HepG2 (cell line): ENCODE data around the gene GATB. TPM values are rescaled to one million over a fixed set of nuclear protein-coding genes. Genes with fewer than 3 reads are reported as not detected.

ENCODE experiments used
- ATAC-seq: fragments of 200-7000 bp; cut with Tn5 transposase; 3 replicates; pipeline ENCODE4 v1.9.1; 2020; ENCODE audit warnings: mild to moderate bottlenecking, moderate library complexity
- BruUV-seq: library from RNA; stranded (reverse); fragments of 400-500 nt; replicated peaks from 2 replicates; lab custom pipeline; 2021; lab: Mats Ljungman, UMichigan
- CTCF ChIA-PET: fragments of 300-600 bp; formaldehyde crosslinking; extraction: SDS; loops from one replicate; lab custom pipeline; 2021; ENCODE audit warnings: low total read pairs, inconsistent platforms, low intra/inter-chr PET ratio; lab: Yijun Ruan, JAX
- POLR2A ChIA-PET: fragments of 350-600 bp; sonication (Branson Sonifier 250); formaldehyde crosslinking; loops from one replicate; lab custom pipeline; 2020; ENCODE audit warnings: antibody characterized with exemption, inconsistent platforms; lab: Yijun Ruan, JAX
- DNase-seq: peaks from one replicate; pipeline ENCODE4 v3.0.0-alpha.2; 2015; ENCODE audit warnings: low spot score
- FAIRE-seq: peaks from 3 replicates; lab custom pipeline; 2011; peaks lifted over from hg19 to GRCh38; lab: Jason Lieb, UNC
- H2AFZ ChIP-seq: one replicate; pipeline ENCODE4 v1.6.1; 2011; ENCODE audit warnings: low read length, inconsistent platforms
- H3K27ac ChIP-seq: fragments of 300-600 bp; 3 replicates; pipeline ENCODE4 v1.8.0; 2011; ENCODE audit warnings: mixed run types, mild to moderate bottlenecking, mixed read lengths, low read length, inconsistent platforms; ENCODE audit not compliant: insufficient read depth; ENCODE audit errors: extremely low read length
- H3K27me3 ChIP-seq, 2 experiments: fragments of 200-600 bp in 1 of 2; 2 replicates in 1 of 2; 3 replicates in 1 of 2; pipeline versions ENCODE4 v1.6.0 to v1.8.0; 2011; ENCODE audit warnings: low read length in 2 of 2, mild to moderate bottlenecking in 2 of 2, moderate library complexity in 2 of 2, inconsistent platforms in 1 of 2; ENCODE audit not compliant: insufficient read depth in 2 of 2, control insufficient read depth in 1 of 2
- H3K36me3 ChIP-seq, 2 experiments: fragments of 200-600 bp in 1 of 2; replicated peaks in 1 of 2; 2 replicates in 1 of 2; 3 replicates in 1 of 2; pipeline versions ENCODE4 v1.5.1 to v1.8.0; 2011; ENCODE audit warnings: low read length in 2 of 2, inconsistent platforms in 1 of 2; ENCODE audit not compliant: insufficient read depth in 2 of 2, control insufficient read depth in 1 of 2
- H3K4me1 ChIP-seq: 2 replicates; pipeline ENCODE4 v1.5.1; 2012; ENCODE audit warnings: low read length, inconsistent platforms; ENCODE audit not compliant: insufficient read depth
- H3K4me2 ChIP-seq: 2 replicates; pipeline ENCODE4 v1.6.0; 2011; ENCODE audit warnings: low read depth, low read length, inconsistent platforms
- H3K4me3 ChIP-seq, 3 experiments: fragments of 200-600 bp in 1 of 3; sonication (generic), shearing (Covaris generic) in 1 of 3; replicated peaks in 1 of 3; 2 replicates each; pipeline ENCODE4 v1.5.1; 2011 to 2016; ENCODE audit warnings: low read length in 3 of 3, inconsistent platforms in 2 of 3, low read depth in 2 of 3, mild to moderate bottlenecking in 2 of 3, control low read depth in 1 of 3, mixed read lengths in 1 of 3; ENCODE audit not compliant: insufficient read depth in 1 of 3
- H3K79me2 ChIP-seq: one replicate; pipeline ENCODE4 v1.6.1; 2011; ENCODE audit warnings: low read length, inconsistent platforms; ENCODE audit not compliant: insufficient read depth
- H3K9ac ChIP-seq: 2 replicates; pipeline ENCODE4 v1.6.0; 2011; ENCODE audit warnings: mild to moderate bottlenecking, low read depth, low read length, inconsistent platforms; ENCODE audit not compliant: insufficient read depth
- H3K9me3 ChIP-seq: 2 replicates; pipeline ENCODE4 v1.5.1; 2012; ENCODE audit warnings: mild to moderate bottlenecking, low read length
- H4K20me1 ChIP-seq: 2 replicates; pipeline ENCODE4 v1.6.0; 2011; ENCODE audit warnings: inconsistent platforms, mild to moderate bottlenecking, low read length, moderate library complexity; ENCODE audit not compliant: insufficient read depth
- AHR ChIP-seq: IDR thresholded peaks from 2 replicates; pipeline ENCODE4 v1.6.1; 2018; ENCODE audit warnings: missing genetic modification reagents, missing compliant biosample characterization
- ARNT2 ChIP-seq: sonication (generic); formaldehyde crosslinking; IDR thresholded peaks from 2 replicates; pipeline ENCODE4 v1.8.0; 2022; ENCODE audit warnings: mild to moderate bottlenecking, low read depth, missing genetic modification reagents, moderate library complexity
- CC2D1A ChIP-seq: sonication (generic); formaldehyde crosslinking; IDR thresholded peaks from 2 replicates; pipeline ENCODE4 v1.8.1; 2023; ENCODE audit warnings: mild to moderate bottlenecking, missing genetic modification reagents
- E2F2 ChIP-seq: sonication (generic); formaldehyde crosslinking; IDR thresholded peaks from 2 replicates; pipeline ENCODE4 v1.4.0; 2020; ENCODE audit warnings: missing genetic modification reagents, borderline replicate concordance
- SMAD9 ChIP-seq: sonication (generic); formaldehyde crosslinking; IDR thresholded peaks from 2 replicates; pipeline ENCODE4 v1.5.1; 2020; ENCODE audit warnings: mild to moderate bottlenecking, missing genetic modification reagents
- SMYD3 ChIP-seq: sonication (generic); formaldehyde crosslinking; IDR thresholded peaks from 2 replicates; pipeline ENCODE4 v1.8.1; 2023; ENCODE audit warnings: mild to moderate bottlenecking, missing genetic modification reagents
- ZBTB34 ChIP-seq: sonication (generic); formaldehyde crosslinking; IDR thresholded peaks from 2 replicates; pipeline ENCODE4 v1.8.0; 2022; ENCODE audit warnings: mild to moderate bottlenecking, missing genetic modification reagents
- ZFP36L1 ChIP-seq: sonication (generic); formaldehyde crosslinking; IDR thresholded peaks from 2 replicates; pipeline ENCODE4 v1.8.0; 2022; ENCODE audit warnings: mild to moderate bottlenecking, missing genetic modification reagents, moderate library complexity
- ZKSCAN1 ChIP-seq: fragments of 150-350 bp; IDR thresholded peaks from 2 replicates; pipeline ENCODE4 v1.6.1; 2014; ENCODE audit warnings: low read length
- ZNF101 ChIP-seq: sonication (generic); formaldehyde crosslinking; IDR thresholded peaks from 2 replicates; pipeline ENCODE4 v1.4.0; 2020; ENCODE audit warnings: mild to moderate bottlenecking, low read depth, missing genetic modification reagents, borderline replicate concordance
- ZNF263 ChIP-seq: sonication (generic); formaldehyde crosslinking; IDR thresholded peaks from 2 replicates; pipeline ENCODE4 v1.4.0; 2020; ENCODE audit warnings: missing genetic modification reagents
- ZNF274 ChIP-seq: sonication (generic); formaldehyde crosslinking; IDR thresholded peaks from 2 replicates; pipeline ENCODE4 v1.5.1; 2020; ENCODE audit warnings: mild to moderate bottlenecking, missing genetic modification reagents
- ZNF337 ChIP-seq: sonication (generic); formaldehyde crosslinking; IDR thresholded peaks from 2 replicates; pipeline ENCODE4 v1.5.1; 2020; ENCODE audit warnings: missing genetic modification reagents, low read depth, mild to moderate bottlenecking, borderline replicate concordance
- ZNF33B ChIP-seq: sonication (generic); formaldehyde crosslinking; IDR thresholded peaks from 2 replicates; pipeline ENCODE4 v1.5.1; 2020; ENCODE audit warnings: mild to moderate bottlenecking, missing genetic modification reagents
- ZNF530 ChIP-seq: sonication (generic); formaldehyde crosslinking; IDR thresholded peaks from 2 replicates; pipeline ENCODE4 v1.5.0; 2020; ENCODE audit warnings: low read depth, mild to moderate bottlenecking, missing genetic modification reagents
- ZNF546 ChIP-seq: sonication (generic); formaldehyde crosslinking; conservative IDR thresholded peaks from 2 replicates; pipeline ENCODE4 v1.8.1; 2023; ENCODE audit warnings: mild to moderate bottlenecking, missing genetic modification reagents
- ZNF589 ChIP-seq: sonication (generic); formaldehyde crosslinking; conservative IDR thresholded peaks from 2 replicates; pipeline ENCODE4 v1.8.0; 2022; ENCODE audit warnings: mild to moderate bottlenecking, moderate library complexity, missing genetic modification reagents
- ZNF75D ChIP-seq: sonication (generic); formaldehyde crosslinking; IDR thresholded peaks from 2 replicates; pipeline ENCODE4 v1.8.1; 2023; ENCODE audit warnings: missing genetic modification reagents, mild to moderate bottlenecking, borderline replicate concordance
- ZNF883 ChIP-seq: sonication (generic); formaldehyde crosslinking; IDR thresholded peaks from 2 replicates; pipeline ENCODE4 v1.5.1; 2020; ENCODE audit warnings: mild to moderate bottlenecking, missing genetic modification reagents; ENCODE audit errors: not compliant biosample characterization
- ZSCAN31 ChIP-seq: sonication (generic); formaldehyde crosslinking; IDR thresholded peaks from 2 replicates; pipeline ENCODE4 v1.5.0; 2020; ENCODE audit warnings: low read depth, mild to moderate bottlenecking, missing genetic modification reagents
- WGBS: methylation state at CpG from one replicate; pipeline ENCODE4 v1.1.6; 2017; ENCODE audit warnings: low lambda C conversion rate; 5-methylcytosine and 5-hydroxymethylcytosine counted together
- in situ Hi-C: cut with HindIII; loops from 2 replicates; pipeline ENCODE4 v1.10.0; 2017; ENCODE audit warnings: low pct_unique_long_range_greater_than_20kb; ENCODE audit not compliant: extremely low pct_ligation_motif_present
- intact Hi-C: fragments of 100-400 bp; cut with micrococcal nuclease; formaldehyde crosslinking; loops from one replicate; pipeline ENCODE4 v1.10.0; 2022; ENCODE audit not compliant: unreplicated experiment
- polyA plus RNA-seq, 8 experiments: library from polyadenylated mRNA; depleted of rRNA in 3 of 8; stranded (reverse) in 7 of 8; unstranded in 1 of 8; fragments of >200 nt; fragmentation: Illumina TruSeq in 4 of 8; extraction: Trizol in 4 of 8; gene quantifications; 2 replicates each; pipeline versions ENCODE4 v1.2.1 to v1.2.3, GENCODE V29; 2011 to 2016; ENCODE audit warnings: low read depth in 4 of 8, missing spikeins in 1 of 8, mixed read lengths in 1 of 8; ENCODE audit not compliant: insufficient read depth in 1 of 8
- total RNA-seq, 5 experiments: library from RNA; depleted of rRNA; stranded (reverse); fragments of >200 nt; fragmentation: Illumina TruSeq; extraction: Trizol; gene quantifications; 2 replicates each; pipeline ENCODE4 v1.2.3, GENCODE V29; 2016; ENCODE audit warnings: low read depth in 1 of 5

GATB gene
- total and polyA plus RNA-seq, 2 of the 13 experiments (the other 11 are each of a cell fraction or from before 2014, with no cell fraction given) = 32.3 to 32.4 TPM

- Histone ChIP-seq H3K79me2 (no peaks in the 10 kb centered on the region), H3K4me3 (no peak overlapping the region), H3K27me3 (no peaks in the 10 kb centered on the region), H2AFZ (no peak overlapping the region), H3K9ac (no peak overlapping the region), H3K4me2 (no peak overlapping the region), H3K36me3 (peaks cover 1 to 11% of the 10 kb centered on the region in 2 experiments; a peak in 1 of 5 replicates), H3K9me3 (no peaks in the 10 kb centered on the region), H3K27ac (no peak overlapping the region), H3K4me1 (no peaks in the 10 kb centered on the region)
- no peak for ATAC-seq
- no TSS peak for BruUV-seq
- 90% methylated on average over 5 of the region's 5 CpGs for WGBS
- CTCF ChIA-PET = no interaction called here
- in situ Hi-C loops (no loop called here), intact Hi-C loops (no loop called here)
- no peak for FAIRE-seq
- POLR2A ChIA-PET = no interaction called here
- TF ChIP-seq ZNF75D (CRISPR knock-in tag) (no peak), ZBTB34 (no peak), SMYD3 (no peak), ZNF33B (no peak), ZNF530 (CRISPR knock-in tag) (no peak), ZNF263 (CRISPR knock-in tag) (no peak), ARNT2 (no peak), ZSCAN31 (CRISPR knock-in tag) (no peak)
- TF ChIP-seq, all 625 proteins: peak for 0
- H4K20me1 ChIP-seq = no peaks in the 10 kb centered on the region
- DNase-seq = no peak
These were observed 94.3 kb downstream of the GATB start for GRCh38 chr4:151666501-151666900.

GRCh38 chr4:151665785-151666127 is 95.1 kb downstream of the GATB start:
- H3K36me3 ChIP-seq = 0 out of 5 replicates have a peak, but pooled peaks cover 0 to 8% of the 10 kb centered on the region in 2 experiments
- intact Hi-C loops = no loop called here
- TF ChIP-seq ZNF546 (CRISPR knock-in tag) = no peak
- TF ChIP-seq ZNF589 (CRISPR knock-in tag) = no peak
- no peak for TF ChIP-seq ZNF274 (CRISPR knock-in tag)
- no peak for TF ChIP-seq ZFP36L1
- no peak for TF ChIP-seq SMAD9 (CRISPR knock-in tag)
- TF ChIP-seq CC2D1A (CRISPR knock-in tag) = no peak
- no peak for TF ChIP-seq AHR
- TF ChIP-seq ZKSCAN1 = no peak
- no peak for TF ChIP-seq E2F2 (CRISPR knock-in tag)
- TF ChIP-seq ZNF883 (CRISPR knock-in tag) = no peak
- TF ChIP-seq ZNF101 (CRISPR knock-in tag) = no peak
- no peak for TF ChIP-seq ZNF337 (CRISPR knock-in tag)

More at GRCh38 chr4:151665785-151666127, 95.1 kb downstream of the GATB start:
- Histone ChIP-seq H3K9me3 (no peaks in the 10 kb centered on the region), H3K4me2 (no peak overlapping the region), H3K9ac (no peak overlapping the region), H3K27ac (no peak overlapping the region), H3K79me2 (no peaks in the 10 kb centered on the region), H3K27me3 (no peaks in the 10 kb centered on the region), H4K20me1 (no peaks in the 10 kb centered on the region), H3K4me1 (no peaks in the 10 kb centered on the region), H2AFZ (no peak overlapping the region), H3K4me3 (no peak overlapping the region)
- POLR2A ChIA-PET = no interaction called here
- BruUV-seq = no TSS peak
- in situ Hi-C loops = no loop called here
- DNase-seq (no peak), FAIRE-seq (no peak), ATAC-seq (no peak)
- CTCF ChIA-PET = no interaction called here
- 93% methylated on average over 9 of the region's 9 CpGs for WGBS
